HepG2 (cell line): ENCODE measurements around the gene DAPK1. TPM values are rescaled to one million over a fixed set of nuclear protein-coding genes. Genes with fewer than 3 reads are reported as not detected.

Experiments
- BRF2 ChIP-seq: sonication (generic); formaldehyde crosslinking; IDR thresholded peaks from 2 replicates; pipeline ENCODE4 v1.8.1; 2022; ENCODE audit warnings: mild to moderate bottlenecking, missing genetic modification reagents
- CHD4 ChIP-seq: fragments of 200-600 bp; sonication (generic); IDR thresholded peaks from 2 replicates; pipeline ENCODE4 v1.7.0; 2017; ENCODE audit warnings: mild to moderate bottlenecking, low read length, borderline replicate concordance
- HMG20A ChIP-seq: IDR thresholded peaks from 2 replicates; pipeline ENCODE4 v1.6.1; 2016; ENCODE audit warnings: borderline replicate concordance
- KAT8 ChIP-seq: IDR thresholded peaks from 2 replicates; pipeline ENCODE4 v1.6.1; 2016; ENCODE audit warnings: missing genetic modification reagents, missing compliant biosample characterization
- KDM3A ChIP-seq: IDR thresholded peaks from 2 replicates; pipeline ENCODE4 v1.6.1; 2018; ENCODE audit warnings: low read depth, missing compliant biosample characterization
- KLF16 ChIP-seq, 2 experiments: sonication (generic) in 1 of 2; formaldehyde crosslinking in 1 of 2; IDR thresholded peaks; 2 replicates each; pipeline versions ENCODE4 v1.6.1 to v1.8.0; 2016 to 2023; ENCODE audit warnings: missing genetic modification reagents in 2 of 2, missing compliant biosample characterization in 1 of 2
- MEF2D ChIP-seq: sonication (generic); formaldehyde crosslinking; IDR thresholded peaks from 2 replicates; pipeline ENCODE4 v1.5.1; 2020; ENCODE audit warnings: mild to moderate bottlenecking, missing genetic modification reagents
- MTA3 ChIP-seq: sonication (generic); formaldehyde crosslinking; IDR thresholded peaks from 2 replicates; pipeline ENCODE4 v1.4.0; 2020; ENCODE audit warnings: missing genetic modification reagents
- RFXAP ChIP-seq: sonication (generic); formaldehyde crosslinking; IDR thresholded peaks from 2 replicates; pipeline ENCODE4 v1.4.0; 2020; ENCODE audit warnings: missing genetic modification reagents, borderline replicate concordance
- SIN3B ChIP-seq: fragments of 150-350 bp; IDR thresholded peaks from 2 replicates; pipeline ENCODE4 v1.6.1; 2014; ENCODE audit warnings: low read length
- SMAD9 ChIP-seq: sonication (generic); formaldehyde crosslinking; IDR thresholded peaks from 2 replicates; pipeline ENCODE4 v1.5.1; 2020; ENCODE audit warnings: mild to moderate bottlenecking, missing genetic modification reagents
- THAP11 ChIP-seq: IDR thresholded peaks from 2 replicates; pipeline ENCODE4 v1.6.1; 2016; ENCODE audit warnings: missing biosample characterization, missing genetic modification reagents
- USF2 ChIP-seq, 2 experiments: sonication (generic) in 1 of 2; formaldehyde crosslinking in 1 of 2; IDR thresholded peaks; 2 replicates each; pipeline versions ENCODE4 v1.5.1 to v1.6.1; 2011 to 2020; ENCODE audit warnings: borderline replicate concordance in 1 of 2, low read depth in 1 of 2, low read length in 1 of 2, mild to moderate bottlenecking in 1 of 2, missing genetic modification reagents in 1 of 2, moderate library complexity in 1 of 2
- ZEB1 ChIP-seq: IDR thresholded peaks from 2 replicates; pipeline ENCODE4 v1.6.1; 2012; ENCODE audit warnings: mild to moderate bottlenecking, low read depth, inconsistent platforms; ENCODE audit not compliant: insufficient replicate concordance
- ZNF33B ChIP-seq: sonication (generic); formaldehyde crosslinking; IDR thresholded peaks from 2 replicates; pipeline ENCODE4 v1.5.1; 2020; ENCODE audit warnings: mild to moderate bottlenecking, missing genetic modification reagents
- ZNF44 ChIP-seq: sonication (generic); formaldehyde crosslinking; IDR thresholded peaks from 2 replicates; pipeline ENCODE4 v1.5.1; 2020; ENCODE audit warnings: mild to moderate bottlenecking, missing genetic modification reagents
- ZNF788 ChIP-seq: sonication (generic); formaldehyde crosslinking; IDR thresholded peaks from 2 replicates; pipeline ENCODE4 v1.5.0; 2020; ENCODE audit warnings: mild to moderate bottlenecking, missing genetic modification reagents, borderline replicate concordance
- polyA plus RNA-seq, 8 experiments: library from polyadenylated mRNA; depleted of rRNA in 3 of 8; stranded (reverse) in 7 of 8; unstranded in 1 of 8; fragments of >200 nt; fragmentation: Illumina TruSeq in 4 of 8; extraction: Trizol in 4 of 8; gene quantifications; 2 replicates each; pipeline versions ENCODE4 v1.2.1 to v1.2.3, GENCODE V29; 2011 to 2016; ENCODE audit warnings: low read depth in 4 of 8, missing spikeins in 1 of 8, mixed read lengths in 1 of 8; ENCODE audit not compliant: insufficient read depth in 1 of 8
- total RNA-seq, 5 experiments: library from RNA; depleted of rRNA; stranded (reverse); fragments of >200 nt; fragmentation: Illumina TruSeq; extraction: Trizol; gene quantifications; 2 replicates each; pipeline ENCODE4 v1.2.3, GENCODE V29; 2016; ENCODE audit warnings: low read depth in 1 of 5
- TF ChIP-seq, protein P1 (sequence below): sonication (generic); formaldehyde crosslinking; IDR thresholded peaks from 2 replicates; pipeline ENCODE4 v1.4.0; 2020; ENCODE audit warnings: low read depth, missing genetic modification reagents
- TF ChIP-seq, protein P2 (sequence below): sonication (generic); formaldehyde crosslinking; IDR thresholded peaks from 2 replicates; pipeline ENCODE4 v1.4.0; 2020; ENCODE audit warnings: missing genetic modification reagents
- TF ChIP-seq, protein P3 (sequence below): sonication (generic); formaldehyde crosslinking; IDR thresholded peaks from 2 replicates; pipeline ENCODE4 v1.4.0; 2020; ENCODE audit warnings: mild to moderate bottlenecking, missing genetic modification reagents

DAPK1 gene
- total and polyA plus RNA-seq, 2 of the 13 experiments (the other 11 are each of a cell fraction or from before 2014, with no cell fraction given), result 35.7 to 35.9 TPM

- TF ChIP-seq, protein P1, sequence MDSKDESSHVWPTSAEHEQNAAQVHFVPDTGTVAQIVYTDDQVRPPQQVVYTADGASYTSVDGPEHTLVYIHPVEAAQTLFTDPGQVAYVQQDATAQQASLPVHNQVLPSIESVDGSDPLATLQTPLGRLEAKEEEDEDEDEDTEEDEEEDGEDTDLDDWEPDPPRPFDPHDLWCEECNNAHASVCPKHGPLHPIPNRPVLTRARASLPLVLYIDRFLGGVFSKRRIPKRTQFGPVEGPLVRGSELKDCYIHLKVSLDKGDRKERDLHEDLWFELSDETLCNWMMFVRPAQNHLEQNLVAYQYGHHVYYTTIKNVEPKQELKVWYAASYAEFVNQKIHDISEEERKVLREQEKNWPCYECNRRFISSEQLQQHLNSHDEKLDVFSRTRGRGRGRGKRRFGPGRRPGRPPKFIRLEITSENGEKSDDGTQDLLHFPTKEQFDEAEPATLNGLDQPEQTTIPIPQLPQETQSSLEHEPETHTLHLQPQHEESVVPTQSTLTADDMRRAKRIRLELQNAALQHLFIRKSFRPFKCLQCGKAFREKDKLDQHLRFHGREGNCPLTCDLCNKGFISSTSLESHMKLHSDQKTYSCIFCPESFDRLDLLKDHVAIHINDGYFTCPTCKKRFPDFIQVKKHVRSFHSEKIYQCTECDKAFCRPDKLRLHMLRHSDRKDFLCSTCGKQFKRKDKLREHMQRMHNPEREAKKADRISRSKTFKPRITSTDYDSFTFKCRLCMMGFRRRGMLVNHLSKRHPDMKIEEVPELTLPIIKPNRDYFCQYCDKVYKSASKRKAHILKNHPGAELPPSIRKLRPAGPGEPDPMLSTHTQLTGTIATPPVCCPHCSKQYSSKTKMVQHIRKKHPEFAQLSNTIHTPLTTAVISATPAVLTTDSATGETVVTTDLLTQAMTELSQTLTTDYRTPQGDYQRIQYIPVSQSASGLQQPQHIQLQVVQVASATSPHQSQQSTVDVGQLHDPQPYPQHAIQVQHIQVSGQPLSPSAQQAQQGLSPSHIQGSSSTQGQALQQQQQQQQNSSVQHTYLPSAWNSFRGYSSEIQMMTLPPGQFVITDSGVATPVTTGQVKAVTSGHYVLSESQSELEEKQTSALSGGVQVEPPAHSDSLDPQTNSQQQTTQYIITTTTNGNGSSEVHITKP (CRISPR knock-in tag), result no peak
- no peak for TF ChIP-seq SMAD9
- no peak for TF ChIP-seq ZNF788 (CRISPR knock-in tag)
- no peak for TF ChIP-seq KAT8 (CRISPR knock-in tag)
- no peak for TF ChIP-seq USF2 (IDR thresholded peaks at IDR 0.05; ENCODE audit: low read depth, low read length)
- TF ChIP-seq USF2 (CRISPR knock-in tag; IDR thresholded peaks at IDR 0.05; ENCODE audit: borderline replicate concordance), result no peak
- peak; percentile 54; the same call in 1 of the 2 replicates for TF ChIP-seq RFXAP (CRISPR knock-in tag)
- TF ChIP-seq SIN3B, result no peak
- TF ChIP-seq MEF2D (CRISPR knock-in tag), result no peak
- TF ChIP-seq THAP11 (CRISPR knock-in tag), result 0 out of 2 replicates have a peak, but pooled peaks have one; percentile 32
- TF ChIP-seq ZNF44 (CRISPR knock-in tag), result no peak
- TF ChIP-seq, protein P2, sequence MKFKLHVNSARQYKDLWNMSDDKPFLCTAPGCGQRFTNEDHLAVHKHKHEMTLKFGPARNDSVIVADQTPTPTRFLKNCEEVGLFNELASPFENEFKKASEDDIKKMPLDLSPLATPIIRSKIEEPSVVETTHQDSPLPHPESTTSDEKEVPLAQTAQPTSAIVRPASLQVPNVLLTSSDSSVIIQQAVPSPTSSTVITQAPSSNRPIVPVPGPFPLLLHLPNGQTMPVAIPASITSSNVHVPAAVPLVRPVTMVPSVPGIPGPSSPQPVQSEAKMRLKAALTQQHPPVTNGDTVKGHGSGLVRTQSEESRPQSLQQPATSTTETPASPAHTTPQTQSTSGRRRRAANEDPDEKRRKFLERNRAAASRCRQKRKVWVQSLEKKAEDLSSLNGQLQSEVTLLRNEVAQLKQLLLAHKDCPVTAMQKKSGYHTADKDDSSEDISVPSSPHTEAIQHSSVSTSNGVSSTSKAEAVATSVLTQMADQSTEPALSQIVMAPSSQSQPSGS (CRISPR knock-in tag), result no peak
- TF ChIP-seq CHD4, result no peak
- TF ChIP-seq ZNF33B, result 0 out of 2 replicates have a peak, but pooled peaks have one; percentile 17
- TF ChIP-seq KDM3A (CRISPR knock-in tag), result 0 out of 2 replicates have a peak, but pooled peaks have one; percentile 24
- TF ChIP-seq KLF16 (CRISPR knock-in tag; IDR thresholded peaks at IDR 0.05), result no peak
- TF ChIP-seq, protein P3, sequence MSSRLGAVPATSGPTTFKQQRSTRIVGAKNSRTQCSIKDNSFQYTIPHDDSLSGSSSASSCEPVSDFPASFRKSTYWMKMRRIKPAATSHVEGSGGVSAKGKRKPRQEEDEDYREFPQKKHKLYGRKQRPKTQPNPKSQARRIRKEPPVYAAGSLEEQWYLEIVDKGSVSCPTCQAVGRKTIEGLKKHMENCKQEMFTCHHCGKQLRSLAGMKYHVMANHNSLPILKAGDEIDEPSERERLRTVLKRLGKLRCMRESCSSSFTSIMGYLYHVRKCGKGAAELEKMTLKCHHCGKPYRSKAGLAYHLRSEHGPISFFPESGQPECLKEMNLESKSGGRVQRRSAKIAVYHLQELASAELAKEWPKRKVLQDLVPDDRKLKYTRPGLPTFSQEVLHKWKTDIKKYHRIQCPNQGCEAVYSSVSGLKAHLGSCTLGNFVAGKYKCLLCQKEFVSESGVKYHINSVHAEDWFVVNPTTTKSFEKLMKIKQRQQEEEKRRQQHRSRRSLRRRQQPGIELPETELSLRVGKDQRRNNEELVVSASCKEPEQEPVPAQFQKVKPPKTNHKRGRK (CRISPR knock-in tag), result no peak
- TF ChIP-seq HMG20A (CRISPR knock-in tag), result no peak
- peak; percentile 72; the same call in 1 of the 2 replicates for TF ChIP-seq BRF2 (CRISPR knock-in tag)
- no peak for TF ChIP-seq ZEB1
- no peak for TF ChIP-seq MTA3 (CRISPR knock-in tag)
Observed at GRCh38 chr9:87497604-87498045, at the start of gene DAPK1 (continued).
